Measurements from ENCODE around the gene ZSWIM4. TPM values are rescaled to one million over a fixed set of nuclear protein-coding genes. Genes with fewer than 3 reads are reported as not detected.
A peak's percentile ranks its signal among the peaks of the same experiment; 100 is the strongest.

The ZSWIM4 gene
- total and polyA plus RNA-seq, 12 donors, result 1.2 to 7.1 (median 2.7) TPM

- intact Hi-C loops (cut with DNase I), result loop anchor here in 2 of 10 donors (5.0 to 10.0 kb wide), 2 partner anchors 195 to 272 kb away; partner anchors contain the start of gene MISP3 (in 1 of the 2)
- DNase-seq (no peak), ATAC-seq (no peak)
- Histone ChIP-seq H3K27ac (no peak within 1 kb of the TSS), H3K27me3 (peaks cover 0 to 20% (median 0%) of the 10 kb centered on the region in 7 donors), H3K36me3 (no peaks in the 10 kb centered on the region), H3K4me3 (no peak within 1 kb of the TSS), H3K4me1 (peaks cover 0 to 32% (median 21%) of the 10 kb centered on the region in 9 donors), H3K9me3 (no peaks in the 10 kb centered on the region)
- 56 to 70% methylated on average over 5 of the region's 5 CpGs for WGBS, 2 donors
- TF ChIP-seq, protein P1, sequence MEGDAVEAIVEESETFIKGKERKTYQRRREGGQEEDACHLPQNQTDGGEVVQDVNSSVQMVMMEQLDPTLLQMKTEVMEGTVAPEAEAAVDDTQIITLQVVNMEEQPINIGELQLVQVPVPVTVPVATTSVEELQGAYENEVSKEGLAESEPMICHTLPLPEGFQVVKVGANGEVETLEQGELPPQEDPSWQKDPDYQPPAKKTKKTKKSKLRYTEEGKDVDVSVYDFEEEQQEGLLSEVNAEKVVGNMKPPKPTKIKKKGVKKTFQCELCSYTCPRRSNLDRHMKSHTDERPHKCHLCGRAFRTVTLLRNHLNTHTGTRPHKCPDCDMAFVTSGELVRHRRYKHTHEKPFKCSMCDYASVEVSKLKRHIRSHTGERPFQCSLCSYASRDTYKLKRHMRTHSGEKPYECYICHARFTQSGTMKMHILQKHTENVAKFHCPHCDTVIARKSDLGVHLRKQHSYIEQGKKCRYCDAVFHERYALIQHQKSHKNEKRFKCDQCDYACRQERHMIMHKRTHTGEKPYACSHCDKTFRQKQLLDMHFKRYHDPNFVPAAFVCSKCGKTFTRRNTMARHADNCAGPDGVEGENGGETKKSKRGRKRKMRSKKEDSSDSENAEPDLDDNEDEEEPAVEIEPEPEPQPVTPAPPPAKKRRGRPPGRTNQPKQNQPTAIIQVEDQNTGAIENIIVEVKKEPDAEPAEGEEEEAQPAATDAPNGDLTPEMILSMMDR (IDR thresholded peaks at IDR 0.05), result no peak
Observed at GRCh38 chr19:13876834-13877233, 81.6 kb downstream of the ZSWIM4 start, which contains the start of gene NANOS3. Gene NANOS3, plus strand, starts transcription at chr19:13877134. Its CDS starts 115 bp downstream, at chr19:13877249.

- TF ChIP-seq, protein P1 (IDR thresholded peaks at IDR 0.05), result no peak
- no peak overlapping the region for H3K4me3 ChIP-seq
- H3K4me1 ChIP-seq, result peaks cover 0 to 37% (median 26%) of the 10 kb centered on the region in 9 donors
- H3K36me3 ChIP-seq, result no peaks in the 10 kb centered on the region
- peaks cover 0 to 18% (median 0%) of the 10 kb centered on the region in 7 donors for H3K27me3 ChIP-seq
- ATAC-seq (no peak), DNase-seq (no peak)
- WGBS, 2 donors, result 90 to 92% methylated on average over 27 of the region's 27 CpGs
- no peak overlapping the region for H3K27ac ChIP-seq
- no peaks in the 10 kb centered on the region for H3K9me3 ChIP-seq
- intact Hi-C loops (cut with DNase I), result loop anchor here in 2 of 10 donors (5.0 to 10.0 kb wide), 2 partner anchors 195 to 273 kb away; partner anchors contain the start of gene MISP3 (in 1 of the 2)
Observed at GRCh38 chr19:13877303-13877702, 82.1 kb downstream of the ZSWIM4 start.

DNA sequence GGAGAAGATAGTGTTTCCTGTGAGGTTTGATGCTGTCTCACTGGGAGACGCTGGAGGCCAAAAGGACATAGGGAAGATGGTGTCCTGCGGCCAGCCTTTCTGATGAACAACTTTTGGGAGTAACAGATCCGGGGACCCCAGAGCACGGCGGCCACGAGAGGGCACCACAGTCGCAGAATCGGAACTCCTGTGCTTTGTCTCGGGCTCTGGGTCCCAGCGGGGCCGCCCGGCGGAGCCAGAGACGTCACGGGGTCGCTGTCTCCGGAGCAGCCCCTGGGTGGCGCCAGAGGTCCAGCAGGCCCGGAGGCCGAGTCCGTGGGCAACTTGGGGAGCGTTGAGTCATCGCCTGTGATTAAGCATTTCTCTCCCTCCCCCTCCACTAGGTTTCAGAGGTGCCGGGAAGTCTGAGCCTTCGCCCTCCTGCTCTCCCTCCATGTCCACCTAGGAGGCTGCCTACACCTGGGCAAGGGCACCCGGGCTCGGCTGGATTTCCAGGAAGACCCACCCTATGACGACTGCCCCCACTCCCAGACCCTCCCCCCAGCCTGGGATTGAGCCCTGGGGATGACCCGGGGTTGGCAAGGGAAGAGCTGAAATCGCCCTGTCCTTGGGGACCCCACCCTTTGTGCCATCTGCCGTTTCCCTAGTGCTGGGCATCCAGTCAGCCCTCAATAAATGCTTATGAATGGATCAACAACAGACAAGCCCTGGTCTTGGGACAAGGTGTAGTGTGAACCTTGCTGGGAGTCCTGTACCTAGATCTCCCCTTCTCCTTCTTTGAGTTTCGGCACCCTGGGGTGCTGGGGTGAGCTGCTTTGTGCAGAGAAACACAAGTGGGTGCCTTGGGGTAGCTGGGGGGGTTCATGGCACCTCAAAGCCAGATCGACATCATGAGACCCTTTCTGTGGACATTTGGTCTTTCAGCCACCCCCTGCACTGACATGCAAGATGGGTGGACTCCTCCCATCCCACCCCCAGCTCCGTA lies 85.1 kb downstream of the ZSWIM4 start:
- Histone ChIP-seq H3K27me3 (no peaks in the 10 kb centered on the region), H3K27ac (peak overlapping the region in 9 of 10 donors; percentile 5 to 87 (median 70)), H3K9me3 (no peaks in the 10 kb centered on the region), H3K4me3 (peak overlapping the region in 7 of 10 donors; percentile 22 to 37 (median 29)), H3K36me3 (no peaks in the 10 kb centered on the region), H3K4me1 (peaks cover 0 to 36% (median 28%) of the 10 kb centered on the region in 9 donors)
- peak; percentile 97 to 99 for DNase-seq
- peak; percentile 95 to 97 (median 97) for ATAC-seq
- 7 to 8% methylated on average over 34 of the region's 34 CpGs for WGBS, 2 donors
- TF ChIP-seq, protein P1 (IDR thresholded peaks at IDR 0.05), result peak in 8 of 9 donors; percentile 99 to 100 (median 99)
- intact Hi-C loops (cut with DNase I), result loop anchor here (1.0 to 10.0 kb wide), 19 partner anchors 72 to 467 kb away; partner anchors contain the start of genes DCAF15 (in 3 of the 10), MISP3 (in 3 of the 10), ASF1B (in 2 of the 10) and IL27RA (in 2 of the 10)

DNA sequence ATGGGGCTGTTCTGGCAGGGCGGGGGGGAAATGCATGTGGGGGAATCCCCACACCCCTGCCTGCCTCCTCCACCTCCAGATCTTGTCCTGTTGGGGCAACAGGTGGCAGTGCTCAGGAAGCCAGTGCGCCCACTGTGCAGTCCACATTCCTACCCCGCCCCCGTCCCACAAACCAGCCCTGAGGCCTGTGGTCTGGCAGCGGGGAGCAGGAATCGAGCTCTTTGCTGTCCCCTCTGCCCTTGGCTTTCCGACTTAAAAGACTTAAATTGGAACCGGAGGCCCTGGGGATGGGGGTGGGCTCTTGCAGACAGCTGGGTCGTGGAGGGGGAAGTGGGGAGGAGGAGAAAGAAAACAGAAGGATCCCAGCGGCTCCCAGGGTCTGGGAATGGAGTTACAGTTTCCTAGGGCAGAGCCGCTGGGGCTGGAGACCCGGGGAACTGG lies 86.0 kb downstream of the ZSWIM4 start:
- Histone ChIP-seq H3K27me3 (no peaks in the 10 kb centered on the region), H3K4me1 (peaks cover 0 to 36% (median 28%) of the 10 kb centered on the region in 9 donors), H3K36me3 (no peaks in the 10 kb centered on the region), H3K9me3 (no peaks in the 10 kb centered on the region), H3K4me3 (no peak overlapping the region), H3K27ac (peak overlapping the region in 7 of 10 donors; percentile 31 to 87 (median 73))
- intact Hi-C loops (cut with DNase I), result loop anchor here (2.0 to 10.0 kb wide), 15 partner anchors 71 to 466 kb away; partner anchors contain the start of genes DCAF15 (in 3 of the 10), ASF1B (in 2 of the 10), IL27RA (in 2 of the 10) and MISP3 (in 2 of the 10)
- WGBS, 2 donors, result 48 to 60% methylated on average over 12 of the region's 12 CpGs
- ATAC-seq (peak in 1 of 8 donors; percentile 15), DNase-seq (no peak)
- TF ChIP-seq, protein P1 (IDR thresholded peaks at IDR 0.05), result no peak

Measured in heart right ventricle (tissue), 16 donors.